GM13977 (cell line): ENCODE data around the gene FLNA.

ENCODE experiments used
- DNase-seq: peaks from one replicate; pipeline ENCODE4 v3.0.0; 2012; ENCODE audit warnings: low spot score
- in situ Hi-C: fragments of 300-500 bp; cut with MboI; formaldehyde crosslinking; loops from one replicate; pipeline ENCODE4 v1.12.0; 2022; ENCODE audit warnings: low sequenced_read_pairs, low pct_unique_long_range_greater_than_20kb, mixed read lengths, inconsistent platforms; ENCODE audit not compliant: unreplicated experiment
- TF ChIP-seq, protein P1 (sequence below): IDR thresholded peaks from 2 replicates; pipeline ENCODE4 v1.5.1; 2012; ENCODE audit warnings: mild to moderate bottlenecking, control low read depth; ENCODE audit not compliant: insufficient read depth; ENCODE audit errors: extremely low read depth, missing control alignments

FLNA gene

DNA sequence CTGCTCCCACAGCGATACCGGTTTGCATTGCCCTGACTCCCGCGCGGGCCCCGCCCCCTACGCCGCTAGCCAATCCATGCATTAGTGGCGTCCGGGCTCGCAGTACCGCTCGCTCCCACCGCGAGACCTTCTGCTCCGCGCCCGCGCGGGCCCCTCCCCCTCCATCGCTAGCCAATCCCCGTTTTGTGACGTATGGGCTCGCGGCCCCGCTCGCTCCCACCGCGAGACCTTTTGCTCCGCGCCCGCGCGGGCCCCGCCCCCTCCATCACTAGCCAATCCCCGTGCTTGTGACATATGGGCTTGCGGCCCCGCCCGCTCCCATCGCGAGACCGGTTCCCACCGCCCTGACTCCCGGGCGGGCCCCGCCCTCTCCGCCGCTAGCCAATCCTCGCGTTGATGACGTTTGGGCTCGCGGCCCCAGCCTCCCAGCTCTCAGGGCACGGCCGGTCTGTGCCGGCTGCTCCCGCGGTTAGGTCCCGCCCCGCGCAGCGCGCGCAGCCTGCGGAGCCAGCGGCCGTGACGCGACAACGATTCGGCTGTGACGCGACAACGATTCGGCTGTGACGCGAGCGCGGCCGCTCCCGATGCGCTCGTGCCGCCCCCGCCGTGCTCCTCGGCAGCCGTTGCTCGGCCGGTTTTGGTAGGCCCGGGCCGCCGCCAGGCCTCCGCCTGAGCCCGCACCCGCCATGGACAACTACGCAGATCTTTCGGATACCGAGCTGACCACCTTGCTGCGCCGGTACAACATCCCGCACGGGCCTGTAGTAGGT lies 4.5 kb upstream of the FLNA start, which contains the start of gene EMD:
EMD (plus strand) TSS at position 497 of the 770 bp plus-strand sequence; CDS start at position 687, 190 bp downstream.
- in situ Hi-C loops, result no loop called here
- TF ChIP-seq, protein P1, sequence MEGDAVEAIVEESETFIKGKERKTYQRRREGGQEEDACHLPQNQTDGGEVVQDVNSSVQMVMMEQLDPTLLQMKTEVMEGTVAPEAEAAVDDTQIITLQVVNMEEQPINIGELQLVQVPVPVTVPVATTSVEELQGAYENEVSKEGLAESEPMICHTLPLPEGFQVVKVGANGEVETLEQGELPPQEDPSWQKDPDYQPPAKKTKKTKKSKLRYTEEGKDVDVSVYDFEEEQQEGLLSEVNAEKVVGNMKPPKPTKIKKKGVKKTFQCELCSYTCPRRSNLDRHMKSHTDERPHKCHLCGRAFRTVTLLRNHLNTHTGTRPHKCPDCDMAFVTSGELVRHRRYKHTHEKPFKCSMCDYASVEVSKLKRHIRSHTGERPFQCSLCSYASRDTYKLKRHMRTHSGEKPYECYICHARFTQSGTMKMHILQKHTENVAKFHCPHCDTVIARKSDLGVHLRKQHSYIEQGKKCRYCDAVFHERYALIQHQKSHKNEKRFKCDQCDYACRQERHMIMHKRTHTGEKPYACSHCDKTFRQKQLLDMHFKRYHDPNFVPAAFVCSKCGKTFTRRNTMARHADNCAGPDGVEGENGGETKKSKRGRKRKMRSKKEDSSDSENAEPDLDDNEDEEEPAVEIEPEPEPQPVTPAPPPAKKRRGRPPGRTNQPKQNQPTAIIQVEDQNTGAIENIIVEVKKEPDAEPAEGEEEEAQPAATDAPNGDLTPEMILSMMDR, result no peak
- DNase-seq, result peak; percentile 94

- no peak for DNase-seq
- in situ Hi-C loops, result no loop called here
- TF ChIP-seq, protein P1, result no peak
Measured at GRCh38 chrX:154378059-154378798, 3.8 kb upstream of the FLNA start.

DNA sequence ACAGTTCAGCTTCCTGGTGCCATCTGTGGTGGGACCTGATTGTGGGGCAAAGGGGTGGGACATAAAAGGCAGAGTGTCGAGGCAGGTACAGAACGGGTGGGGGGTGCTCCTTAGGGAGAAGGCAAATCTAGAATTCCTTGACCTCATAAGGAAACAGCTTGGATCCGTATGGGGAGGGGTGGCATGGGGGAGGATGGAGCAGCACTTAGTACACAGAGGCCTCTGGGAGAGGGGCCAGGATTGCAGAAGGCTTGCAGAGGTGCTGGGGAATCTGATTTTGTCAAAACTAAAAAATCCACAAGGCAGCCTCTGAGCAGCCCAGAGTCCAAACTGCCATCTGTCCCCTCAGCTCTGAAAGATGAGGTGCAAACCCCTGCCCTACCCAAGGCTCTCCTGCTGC lies 2.3 kb upstream of the FLNA start:
- DNase-seq, result no peak
- in situ Hi-C loops, result no loop called here
- TF ChIP-seq, protein P1, result no peak

DNA sequence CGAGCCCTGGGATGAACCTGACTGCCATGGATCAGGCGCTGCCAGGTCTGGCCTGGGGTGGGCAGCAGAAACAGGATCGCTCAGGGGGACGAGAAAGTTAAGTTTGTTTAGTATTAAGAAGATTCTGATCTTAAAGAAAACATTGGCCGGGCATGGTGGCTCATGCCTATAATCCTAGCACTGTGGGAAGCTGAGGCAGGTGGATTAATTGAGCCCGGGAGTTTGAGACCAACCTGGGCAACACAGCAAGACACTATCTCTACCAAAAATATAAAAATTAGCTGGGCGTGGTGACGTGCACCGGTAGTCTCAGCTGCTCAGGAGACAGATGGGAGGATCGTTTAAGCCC lies 696 bp upstream of the FLNA start:
- in situ Hi-C loops, result no loop called here
- TF ChIP-seq, protein P1, result no peak

DNA sequence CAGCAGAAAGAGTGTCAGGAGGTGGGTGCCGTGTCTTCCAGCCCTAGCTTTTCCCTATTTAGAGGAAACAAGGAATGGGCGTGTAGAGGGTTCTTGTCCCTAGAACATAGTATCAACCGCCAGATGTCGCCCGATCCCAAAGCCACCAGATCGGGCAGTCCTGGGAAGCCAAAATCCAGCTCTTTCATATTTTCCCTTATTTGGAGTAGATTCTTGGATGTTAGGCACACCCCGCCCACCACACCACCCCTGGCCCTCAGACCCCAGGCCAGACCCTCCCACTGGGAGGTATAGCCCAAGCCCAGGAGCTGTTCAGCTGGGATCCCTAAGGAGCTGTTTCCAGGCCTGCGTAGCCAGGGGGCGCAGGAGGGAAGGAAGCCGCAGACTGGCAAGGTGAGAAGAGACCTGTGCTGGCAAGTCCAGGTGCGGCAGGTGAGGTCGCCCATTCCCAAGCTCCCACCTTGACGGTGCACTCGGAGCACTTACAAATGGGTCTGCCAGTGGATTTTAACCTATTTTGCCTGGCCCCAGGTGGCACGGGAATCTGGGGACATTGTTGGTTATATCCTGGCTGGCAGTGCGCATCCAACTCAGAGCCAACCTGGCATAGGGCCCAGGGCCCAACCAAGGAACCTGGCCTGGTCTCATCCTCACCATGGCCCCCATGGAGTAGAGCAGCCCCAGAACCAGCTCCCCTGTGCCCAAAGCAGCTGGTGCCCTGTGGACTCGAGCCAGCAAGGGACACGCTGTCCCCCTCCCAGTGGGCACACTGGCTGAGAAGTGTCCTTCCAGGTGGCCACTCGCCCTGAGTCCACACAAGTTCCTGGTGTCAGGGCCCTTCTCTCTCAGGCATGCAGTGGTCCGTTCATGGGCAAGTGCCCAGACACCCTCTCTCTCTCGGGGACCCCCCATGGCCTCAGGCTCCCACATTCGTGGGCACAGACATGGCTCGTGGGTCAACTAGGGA lies 811 bp downstream of the FLNA start:
- DNase-seq, result peak; percentile 51

More for the DNA sequence above, 696 bp upstream of the FLNA start:
- DNase-seq, result no peak

GRCh38 chrX:154372612-154373022 lies 1.8 kb downstream of the FLNA start:
- TF ChIP-seq, protein P1, result no peak

More for the DNA sequence above, 811 bp downstream of the FLNA start:
- in situ Hi-C loops, result no loop called here
- TF ChIP-seq, protein P1, result no peak

More at GRCh38 chrX:154372612-154373022, 1.8 kb downstream of the FLNA start:
- in situ Hi-C loops, result no loop called here
- peak; percentile 58 for DNase-seq
